Mammary epithelial cell (primary cell): ENCODE results near the gene KLF3.

Source experiments
- EZH2 ChIP-seq: IDR thresholded peaks from 2 replicates; pipeline ENCODE4 v1.6.1; 2012; ENCODE audit warnings: low read length, inconsistent platforms, borderline replicate concordance
- TF ChIP-seq, protein P1 (sequence below), 2 donors: IDR thresholded peaks in 1 of 2; conservative IDR thresholded peaks in 1 of 2; 2 replicates each; pipeline ENCODE4 v1.5.1; 2011 to 2012; ENCODE audit warnings: inconsistent platforms in 2 of 2, low read length in 2 of 2, mild to moderate bottlenecking in 2 of 2, control low read depth in 1 of 2, low read depth in 1 of 2; ENCODE audit not compliant: insufficient read depth in 1 of 2; ENCODE audit errors: extremely low read depth in 1 of 2

DNA sequence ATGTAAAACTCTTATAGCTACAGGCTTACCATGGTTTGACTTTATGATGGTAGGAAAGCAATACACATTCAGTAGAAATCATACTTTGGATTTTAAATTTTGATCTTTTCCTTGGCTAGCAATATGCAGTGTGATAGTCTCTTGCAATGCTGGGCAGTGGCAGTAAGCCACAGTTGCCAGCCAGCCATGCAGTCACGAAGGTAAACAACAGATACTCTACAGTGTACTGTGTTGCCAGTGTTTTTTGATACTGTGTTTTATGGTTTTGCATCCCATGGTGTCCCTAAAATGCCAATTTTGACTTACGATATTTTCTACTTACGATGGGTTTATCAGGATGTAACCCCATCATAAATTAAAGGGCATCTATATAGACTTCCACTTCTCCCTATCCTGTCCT lies 24.8 kb upstream of the KLF3 start:
- TF ChIP-seq, protein P1, sequence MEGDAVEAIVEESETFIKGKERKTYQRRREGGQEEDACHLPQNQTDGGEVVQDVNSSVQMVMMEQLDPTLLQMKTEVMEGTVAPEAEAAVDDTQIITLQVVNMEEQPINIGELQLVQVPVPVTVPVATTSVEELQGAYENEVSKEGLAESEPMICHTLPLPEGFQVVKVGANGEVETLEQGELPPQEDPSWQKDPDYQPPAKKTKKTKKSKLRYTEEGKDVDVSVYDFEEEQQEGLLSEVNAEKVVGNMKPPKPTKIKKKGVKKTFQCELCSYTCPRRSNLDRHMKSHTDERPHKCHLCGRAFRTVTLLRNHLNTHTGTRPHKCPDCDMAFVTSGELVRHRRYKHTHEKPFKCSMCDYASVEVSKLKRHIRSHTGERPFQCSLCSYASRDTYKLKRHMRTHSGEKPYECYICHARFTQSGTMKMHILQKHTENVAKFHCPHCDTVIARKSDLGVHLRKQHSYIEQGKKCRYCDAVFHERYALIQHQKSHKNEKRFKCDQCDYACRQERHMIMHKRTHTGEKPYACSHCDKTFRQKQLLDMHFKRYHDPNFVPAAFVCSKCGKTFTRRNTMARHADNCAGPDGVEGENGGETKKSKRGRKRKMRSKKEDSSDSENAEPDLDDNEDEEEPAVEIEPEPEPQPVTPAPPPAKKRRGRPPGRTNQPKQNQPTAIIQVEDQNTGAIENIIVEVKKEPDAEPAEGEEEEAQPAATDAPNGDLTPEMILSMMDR (conservative IDR thresholded peaks at IDR 0.05 in 1 of 2, IDR thresholded peaks at IDR 0.05 in 1 of 2; ENCODE audit: extremely low read depth in 1 of 2, insufficient read depth in 1 of 2, low read depth in 1 of 2, low read length in 2 of 2): no peak
- no peak for TF ChIP-seq EZH2
